ENCODE data around the gene MFSD12.
A peak's percentile ranks its signal among the peaks of the same experiment; 100 is the strongest.

The MFSD12 gene

DNA sequence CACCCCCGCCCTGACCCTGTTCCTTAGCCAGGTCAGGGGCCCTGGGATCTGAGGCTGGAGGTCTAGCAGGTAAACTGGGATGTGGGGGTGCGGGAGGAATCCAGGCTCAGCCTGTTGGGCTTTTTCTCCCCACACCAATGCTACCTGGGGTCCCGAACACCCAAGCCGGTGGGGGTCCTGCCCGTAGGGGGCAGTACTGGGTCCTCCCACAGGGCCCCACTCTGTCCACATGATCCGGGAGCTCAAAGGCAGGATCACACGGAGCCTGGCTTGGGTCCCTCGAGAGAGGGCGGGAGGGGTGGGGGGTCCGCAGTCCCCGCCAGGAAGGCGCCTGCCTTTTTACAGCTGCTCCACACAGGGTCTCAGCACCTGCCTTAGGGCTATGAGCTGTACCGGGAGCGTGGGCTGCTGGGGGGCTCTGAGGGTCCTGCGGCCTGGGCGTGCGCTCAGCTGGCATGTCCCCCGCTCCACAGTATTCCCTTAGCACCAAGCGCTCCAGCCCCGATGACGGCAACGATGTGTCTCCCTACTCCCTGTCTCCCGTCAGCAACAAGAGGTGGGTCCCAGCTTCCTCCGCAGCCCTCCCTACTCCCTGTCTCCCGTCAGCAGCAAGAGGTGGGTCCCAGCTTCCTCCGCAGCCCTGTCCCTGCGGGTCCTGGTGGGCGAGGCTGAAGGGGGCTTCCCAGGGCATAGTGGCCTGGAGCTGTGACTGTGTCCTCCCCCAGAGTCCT lies 30.7 kb downstream of the MFSD12 start:
- TF ChIP-seq, protein P1, sequence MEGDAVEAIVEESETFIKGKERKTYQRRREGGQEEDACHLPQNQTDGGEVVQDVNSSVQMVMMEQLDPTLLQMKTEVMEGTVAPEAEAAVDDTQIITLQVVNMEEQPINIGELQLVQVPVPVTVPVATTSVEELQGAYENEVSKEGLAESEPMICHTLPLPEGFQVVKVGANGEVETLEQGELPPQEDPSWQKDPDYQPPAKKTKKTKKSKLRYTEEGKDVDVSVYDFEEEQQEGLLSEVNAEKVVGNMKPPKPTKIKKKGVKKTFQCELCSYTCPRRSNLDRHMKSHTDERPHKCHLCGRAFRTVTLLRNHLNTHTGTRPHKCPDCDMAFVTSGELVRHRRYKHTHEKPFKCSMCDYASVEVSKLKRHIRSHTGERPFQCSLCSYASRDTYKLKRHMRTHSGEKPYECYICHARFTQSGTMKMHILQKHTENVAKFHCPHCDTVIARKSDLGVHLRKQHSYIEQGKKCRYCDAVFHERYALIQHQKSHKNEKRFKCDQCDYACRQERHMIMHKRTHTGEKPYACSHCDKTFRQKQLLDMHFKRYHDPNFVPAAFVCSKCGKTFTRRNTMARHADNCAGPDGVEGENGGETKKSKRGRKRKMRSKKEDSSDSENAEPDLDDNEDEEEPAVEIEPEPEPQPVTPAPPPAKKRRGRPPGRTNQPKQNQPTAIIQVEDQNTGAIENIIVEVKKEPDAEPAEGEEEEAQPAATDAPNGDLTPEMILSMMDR (IDR thresholded peaks at IDR 0.05; ENCODE audit: control insufficient read depth, extremely low read depth, insufficient read depth) = peak; percentile 9; the same call in 1 of the 2 replicates
- H3K4me3 ChIP-seq (ENCODE audit: low read depth, low read length) = no peak overlapping the region

DNA sequence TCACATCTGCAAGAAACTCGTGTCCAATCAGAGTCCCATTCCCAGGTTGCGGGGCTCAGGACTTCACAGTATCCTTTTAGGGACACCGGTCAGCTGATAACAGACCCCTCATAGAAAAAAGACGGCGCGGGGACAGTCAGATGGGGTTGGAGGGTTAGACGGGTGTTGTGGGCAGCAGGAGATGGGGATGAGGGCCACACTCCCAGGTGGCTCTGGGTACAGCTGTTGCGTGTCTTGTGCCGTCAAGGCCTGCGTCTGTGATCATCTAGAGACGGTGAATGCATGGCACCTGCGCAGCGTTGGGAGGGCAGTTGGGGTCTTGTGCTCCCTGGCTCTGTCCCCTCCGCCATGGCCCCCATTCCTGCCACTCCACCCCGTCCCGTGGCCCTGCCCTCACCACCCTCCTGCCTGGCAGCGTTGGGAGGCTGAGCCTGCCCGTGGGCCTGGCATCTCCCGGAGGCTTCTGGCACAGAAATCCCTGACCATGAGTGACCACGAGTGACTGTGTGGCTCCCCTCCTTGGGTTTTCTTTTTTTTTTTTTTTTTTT lies 32.4 kb downstream of the MFSD12 start:
- no peak for DNase-seq (ENCODE audit: low read depth)
- no peak overlapping the region for H3K4me3 ChIP-seq (ENCODE audit: low read depth, low read length)
- TF ChIP-seq, protein P1 (IDR thresholded peaks at IDR 0.05; ENCODE audit: control insufficient read depth, extremely low read depth, insufficient read depth) = no peak

More for the DNA sequence above, 30.7 kb downstream of the MFSD12 start:
- DNase-seq (ENCODE audit: low read depth) = no peak

DNA sequence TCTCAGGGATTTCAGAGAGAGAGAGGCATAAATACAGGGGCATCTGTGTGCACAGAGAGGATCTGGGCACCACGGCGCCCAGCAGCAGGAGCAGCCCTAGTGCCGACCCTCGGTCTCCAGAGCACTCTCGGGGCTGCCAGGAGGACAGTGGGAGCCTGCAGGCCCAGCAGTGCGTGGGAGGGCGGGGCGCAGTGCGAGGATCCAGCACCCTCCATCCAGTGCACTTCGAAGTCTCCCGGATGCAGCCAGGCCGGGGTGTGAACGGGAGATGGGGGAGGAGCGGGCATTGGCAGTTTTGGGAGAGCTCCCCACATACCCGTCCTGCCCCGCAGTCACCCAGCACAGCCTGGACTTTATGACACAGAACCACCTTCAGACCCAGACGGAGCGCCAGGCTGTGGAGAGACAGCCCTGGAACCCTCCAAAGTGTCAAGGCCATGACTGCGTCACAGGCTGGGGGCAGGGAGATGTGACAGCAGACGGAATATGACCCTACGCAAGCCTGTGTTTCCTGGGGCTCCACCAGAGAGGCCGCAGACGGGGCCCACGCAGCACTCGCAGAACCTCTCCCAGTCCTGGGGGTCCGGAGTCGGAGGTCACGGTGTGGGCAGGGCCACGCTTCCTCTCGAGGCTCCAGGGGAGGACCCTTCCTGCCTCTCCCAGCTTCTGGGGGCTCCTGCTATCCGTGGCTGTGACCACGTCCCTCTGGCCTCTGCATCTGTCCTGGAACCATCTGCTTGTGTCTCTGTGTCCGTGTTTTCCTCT lies 33.1 kb downstream of the MFSD12 start:
- no peak for DNase-seq (ENCODE audit: low read depth)
- H3K4me3 ChIP-seq (ENCODE audit: low read depth, low read length) = no peak overlapping the region
- TF ChIP-seq, protein P1 (IDR thresholded peaks at IDR 0.05; ENCODE audit: control insufficient read depth, extremely low read depth, insufficient read depth) = no peak

DNA sequence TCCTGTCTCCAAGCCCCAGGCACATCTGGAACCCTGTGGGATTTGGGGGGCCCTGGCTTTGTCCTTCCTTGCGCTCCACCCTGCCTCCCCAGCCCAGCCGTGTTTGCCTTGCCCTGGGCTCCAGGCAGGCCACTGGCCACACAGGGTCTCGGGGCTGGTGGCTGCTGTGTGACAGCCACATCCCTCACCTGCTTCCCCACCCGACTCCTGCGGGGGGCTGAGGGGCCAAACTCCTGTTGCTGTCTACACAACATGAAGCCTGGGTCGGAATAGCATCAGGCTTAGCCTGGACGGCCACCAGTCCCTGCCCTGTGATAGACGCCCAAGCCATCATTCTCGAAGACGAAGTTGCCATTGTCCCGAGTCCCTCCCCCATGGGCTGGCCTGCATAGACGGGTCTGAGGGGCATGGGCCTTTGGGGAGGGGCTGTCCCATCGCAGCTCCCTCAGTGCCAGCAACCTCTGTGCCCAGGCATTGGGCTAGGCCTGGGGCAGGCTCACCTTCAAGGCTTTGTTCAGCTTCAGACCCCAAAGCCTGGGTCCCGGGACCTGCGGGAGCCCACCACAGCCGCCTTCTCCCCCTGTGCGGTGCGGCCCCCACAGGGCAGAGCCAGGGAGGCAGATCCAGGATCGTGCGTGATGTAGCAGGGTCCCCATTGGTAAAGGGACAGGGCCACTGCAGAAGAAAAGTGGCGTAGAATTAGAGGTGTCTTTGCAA lies 33.9 kb downstream of the MFSD12 start:
- TF ChIP-seq, protein P1 (IDR thresholded peaks at IDR 0.05; ENCODE audit: control insufficient read depth, extremely low read depth, insufficient read depth) = no peak
- no peak for DNase-seq (ENCODE audit: low read depth)

DNA sequence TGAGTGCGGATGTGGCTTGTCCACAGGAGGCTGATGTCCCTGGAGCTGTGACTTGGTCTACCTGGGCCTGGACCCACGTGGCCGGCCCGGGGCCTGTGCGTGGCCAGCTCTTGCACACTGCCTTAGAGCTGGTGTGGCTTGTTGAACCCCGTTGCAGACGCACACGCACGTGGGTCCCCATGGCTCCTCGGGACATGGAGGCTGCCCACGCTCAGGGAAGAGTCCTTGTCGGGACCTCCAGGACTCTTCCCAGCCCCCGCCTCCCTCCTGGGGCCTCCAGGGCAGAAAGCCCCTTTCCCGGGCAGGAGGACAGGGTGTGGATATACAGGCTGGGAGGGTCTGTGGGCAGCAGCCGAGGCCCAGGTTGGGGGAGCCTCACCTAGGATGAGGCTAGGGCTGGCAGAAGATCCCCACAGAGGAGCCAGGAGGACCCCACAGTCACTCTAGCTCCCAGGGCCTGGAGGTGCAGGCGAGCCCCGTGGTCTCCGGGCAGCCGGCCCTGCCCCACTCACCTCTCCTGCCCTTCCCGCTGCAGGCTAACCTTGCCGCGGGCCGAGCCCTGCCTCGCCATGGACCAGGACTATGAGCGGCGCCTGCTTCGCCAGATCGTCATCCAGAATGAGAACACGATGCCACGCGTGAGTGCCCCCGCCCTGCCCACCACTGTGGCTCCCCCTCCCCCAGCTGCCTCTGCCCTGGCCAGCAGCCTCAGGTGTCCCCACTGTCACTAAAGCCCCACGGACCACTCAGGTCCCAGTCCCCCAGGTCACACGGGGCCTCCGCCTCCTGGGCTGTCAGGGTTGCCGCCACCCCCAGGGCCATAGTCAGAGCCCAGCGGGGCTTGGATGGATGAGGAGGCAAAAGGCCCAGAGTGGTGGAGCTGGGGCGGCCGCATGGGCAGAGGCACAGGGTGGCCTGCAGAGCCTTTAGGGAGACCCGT lies 34.7 kb downstream of the MFSD12 start:
- no peak overlapping the region for H3K4me3 ChIP-seq (ENCODE audit: low read depth, low read length)
- TF ChIP-seq, protein P1 (IDR thresholded peaks at IDR 0.05; ENCODE audit: control insufficient read depth, extremely low read depth, insufficient read depth) = no peak
- no peak for DNase-seq (ENCODE audit: low read depth)

More for the DNA sequence above, 33.9 kb downstream of the MFSD12 start:
- no peak overlapping the region for H3K4me3 ChIP-seq (ENCODE audit: low read depth, low read length)

DNA sequence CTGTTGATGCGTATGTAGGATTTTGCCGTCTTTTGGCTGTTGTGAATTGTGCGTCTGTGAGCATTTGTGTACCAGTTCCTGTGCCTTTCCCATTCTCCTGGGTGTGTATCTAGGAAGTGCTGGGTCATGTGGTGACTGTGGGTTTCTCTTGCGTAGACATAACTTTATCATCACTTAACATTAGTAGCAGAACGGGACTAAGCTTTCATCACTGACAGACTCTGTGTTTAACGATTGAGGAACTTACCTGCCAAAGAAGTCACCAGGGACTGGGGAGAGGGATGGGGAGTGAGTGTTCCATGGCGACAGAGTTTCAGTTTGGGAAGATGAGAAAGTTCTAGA lies 36.3 kb downstream of the MFSD12 start:
- TF ChIP-seq, protein P1 (IDR thresholded peaks at IDR 0.05; ENCODE audit: control insufficient read depth, extremely low read depth, insufficient read depth) = no peak
- H3K4me3 ChIP-seq (ENCODE audit: low read depth, low read length) = no peak overlapping the region
- no peak for DNase-seq (ENCODE audit: low read depth)

Data from LNCaP clone FGC (cell line).